GM18907 (cell line): ENCODE measurements around the gene DONSON.

ENCODE experiments used
- ATAC-seq: cut with Tn5 transposase; IDR thresholded peaks from one replicate; pipeline ENCODE4 v1.9.1; 2021; ENCODE audit warnings: mild to moderate bottlenecking, moderate library complexity; ENCODE audit not compliant: unreplicated experiment

Gene DONSON

GRCh38 chr21:33542640-33543504 lies 45.6 kb downstream of the DONSON start, which contains the start of gene SON:
Gene SON (plus strand): TSS chr21:33543038. CDS start chr21:33543093, 55 bp downstream.
- peak; percentile 94 for ATAC-seq

DNA sequence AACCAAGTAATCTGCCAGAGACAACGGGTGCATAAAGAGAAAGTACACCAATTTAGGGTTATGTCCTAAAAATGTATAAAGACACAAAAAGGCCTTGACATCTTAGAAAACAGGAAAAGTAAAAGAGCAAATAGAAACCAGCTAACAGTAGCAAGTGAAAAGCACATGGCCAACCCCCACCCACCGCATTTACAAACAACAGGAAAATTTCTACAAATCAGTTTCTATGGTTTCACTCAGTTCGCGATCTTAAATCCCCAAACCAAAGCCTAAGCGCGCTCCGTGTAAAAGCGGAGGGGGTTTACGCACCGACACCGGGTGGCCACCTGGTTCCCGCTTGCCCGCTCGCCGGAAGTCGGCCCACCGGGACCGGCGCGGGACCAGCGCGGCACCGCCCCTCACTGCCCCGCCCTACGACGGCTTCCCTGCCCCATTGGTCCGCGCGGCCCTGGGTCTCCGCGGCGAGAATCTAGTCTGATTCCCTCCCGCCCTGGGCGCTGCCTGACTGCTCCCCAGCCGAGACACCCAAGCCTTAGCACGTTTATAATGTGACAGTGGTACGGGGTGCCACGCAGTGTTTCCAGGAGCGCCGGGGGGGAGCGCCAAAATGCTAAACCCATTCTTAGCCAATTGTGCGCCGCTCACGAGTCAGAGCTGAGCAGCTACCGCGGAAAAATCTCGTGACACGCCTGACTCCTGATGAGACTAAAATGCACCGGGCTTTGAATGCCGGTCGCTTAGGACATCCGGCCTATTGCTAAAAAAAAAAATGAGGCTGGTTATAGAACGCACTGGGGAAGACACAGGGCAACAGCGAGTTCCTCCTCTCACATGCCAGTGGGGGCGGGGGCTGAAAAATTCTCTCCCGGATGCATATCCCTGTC lies 46.5 kb downstream of the DONSON start, which contains the start of gene GART:
GART (minus strand) TSS at position 362 of the 884 bp plus-strand sequence. CDS start 2,802 bp downstream, outside the sequence.
- ATAC-seq: peak; percentile 60

- ATAC-seq: no peak
Observed at GRCh38 chr21:33541105-33541711, 47.3 kb downstream of the DONSON start.

- no peak for ATAC-seq
Observed at GRCh38 chr21:33540711-33541104, 47.8 kb downstream of the DONSON start.

DNA sequence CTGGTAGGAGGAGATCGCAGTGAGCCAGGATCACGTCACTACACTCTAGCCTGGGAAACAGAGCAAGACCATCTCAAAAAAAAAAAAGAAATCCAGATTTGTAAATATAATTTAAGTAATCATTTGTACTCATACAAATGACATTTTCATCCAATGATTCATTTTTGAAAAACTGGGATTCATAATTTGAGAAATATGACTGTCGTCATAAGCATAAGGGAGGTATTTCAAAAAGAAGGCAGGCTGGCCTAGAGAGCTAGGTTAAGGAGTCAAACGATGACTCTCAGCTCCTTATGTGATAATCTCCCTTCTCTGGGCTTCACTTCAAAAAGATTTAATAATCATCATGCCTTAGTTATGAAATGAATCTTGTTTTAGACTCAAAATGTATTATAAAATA lies 48.9 kb downstream of the DONSON start:
- no peak for ATAC-seq

DNA sequence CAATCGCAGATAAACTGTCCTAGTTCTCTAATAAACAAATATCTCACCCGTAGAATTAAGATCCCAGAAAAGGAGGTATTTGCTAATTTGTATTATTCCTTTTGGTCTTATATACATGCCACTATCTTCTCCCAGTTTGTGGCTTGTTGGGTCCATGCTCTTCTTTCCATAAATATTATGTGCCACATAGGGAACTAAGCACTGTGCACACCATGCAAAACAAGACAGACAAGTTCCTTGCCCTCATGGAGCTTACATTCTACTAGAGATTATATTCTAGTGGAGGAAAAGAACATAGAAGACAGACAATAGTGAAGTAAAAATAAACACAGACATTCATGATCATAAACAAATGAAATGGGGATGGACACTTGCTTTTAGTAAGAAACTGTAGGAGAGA lies 51.3 kb downstream of the DONSON start:
- ATAC-seq: no peak

DNA sequence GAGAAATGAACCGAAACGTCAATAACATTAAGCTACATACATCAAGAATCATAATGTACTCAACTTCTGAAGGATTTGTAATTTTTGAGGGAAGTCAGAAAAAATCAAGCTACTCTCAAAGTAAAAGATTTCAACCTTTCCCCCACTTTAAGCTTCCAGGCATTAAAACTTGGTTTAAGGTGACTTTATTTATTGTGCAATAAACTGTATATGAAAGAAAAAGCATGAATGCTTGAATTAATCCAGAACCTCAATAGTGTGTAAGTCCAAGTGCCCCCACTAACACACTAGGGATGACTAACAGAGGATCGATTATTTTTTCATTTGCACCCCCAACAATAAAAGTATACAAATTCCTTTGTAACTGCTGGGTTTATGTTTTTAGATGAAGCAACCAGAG lies 57.5 kb downstream of the DONSON start:
- no peak for ATAC-seq
